HepG2 (cell line): ENCODE measurements around the gene SLC9A1. TPM values are rescaled to one million over a fixed set of nuclear protein-coding genes. Genes with fewer than 3 reads are reported as not detected.

Source experiments
- ATAC-seq: fragments of 200-7000 bp; cut with Tn5 transposase; 3 replicates; pipeline ENCODE4 v1.9.1; 2020; ENCODE audit warnings: mild to moderate bottlenecking, moderate library complexity
- BruUV-seq: library from RNA; stranded (reverse); fragments of 400-500 nt; replicated peaks from 2 replicates; lab custom pipeline; 2021; lab: Mats Ljungman, UMichigan
- CTCF ChIA-PET: fragments of 300-600 bp; formaldehyde crosslinking; extraction: SDS; loops from one replicate; lab custom pipeline; 2021; ENCODE audit warnings: low total read pairs, inconsistent platforms, low intra/inter-chr PET ratio; lab: Yijun Ruan, JAX
- POLR2A ChIA-PET: fragments of 350-600 bp; sonication (Branson Sonifier 250); formaldehyde crosslinking; loops from one replicate; lab custom pipeline; 2020; ENCODE audit warnings: antibody characterized with exemption, inconsistent platforms; lab: Yijun Ruan, JAX
- DNase-seq: peaks from one replicate; pipeline ENCODE4 v3.0.0-alpha.2; 2015; ENCODE audit warnings: low spot score
- FAIRE-seq: peaks from 3 replicates; lab custom pipeline; 2011; peaks lifted over from hg19 to GRCh38; lab: Jason Lieb, UNC
- H2AFZ ChIP-seq: one replicate; pipeline ENCODE4 v1.6.1; 2011; ENCODE audit warnings: low read length, inconsistent platforms
- H3K27ac ChIP-seq: fragments of 300-600 bp; 3 replicates; pipeline ENCODE4 v1.8.0; 2011; ENCODE audit warnings: mixed run types, mild to moderate bottlenecking, mixed read lengths, low read length, inconsistent platforms; ENCODE audit not compliant: insufficient read depth; ENCODE audit errors: extremely low read length
- H3K27me3 ChIP-seq, 2 experiments: fragments of 200-600 bp in 1 of 2; 2 replicates in 1 of 2; 3 replicates in 1 of 2; pipeline versions ENCODE4 v1.6.0 to v1.8.0; 2011; ENCODE audit warnings: low read length in 2 of 2, mild to moderate bottlenecking in 2 of 2, moderate library complexity in 2 of 2, inconsistent platforms in 1 of 2; ENCODE audit not compliant: insufficient read depth in 2 of 2, control insufficient read depth in 1 of 2
- H3K36me3 ChIP-seq, 2 experiments: fragments of 200-600 bp in 1 of 2; replicated peaks in 1 of 2; 2 replicates in 1 of 2; 3 replicates in 1 of 2; pipeline versions ENCODE4 v1.5.1 to v1.8.0; 2011; ENCODE audit warnings: low read length in 2 of 2, inconsistent platforms in 1 of 2; ENCODE audit not compliant: insufficient read depth in 2 of 2, control insufficient read depth in 1 of 2
- H3K4me1 ChIP-seq: 2 replicates; pipeline ENCODE4 v1.5.1; 2012; ENCODE audit warnings: low read length, inconsistent platforms; ENCODE audit not compliant: insufficient read depth
- H3K4me2 ChIP-seq: 2 replicates; pipeline ENCODE4 v1.6.0; 2011; ENCODE audit warnings: low read depth, low read length, inconsistent platforms
- H3K4me3 ChIP-seq, 3 experiments: fragments of 200-600 bp in 1 of 3; sonication (generic), shearing (Covaris generic) in 1 of 3; replicated peaks in 1 of 3; 2 replicates each; pipeline ENCODE4 v1.5.1; 2011 to 2016; ENCODE audit warnings: low read length in 3 of 3, inconsistent platforms in 2 of 3, low read depth in 2 of 3, mild to moderate bottlenecking in 2 of 3, control low read depth in 1 of 3, mixed read lengths in 1 of 3; ENCODE audit not compliant: insufficient read depth in 1 of 3
- H3K79me2 ChIP-seq: one replicate; pipeline ENCODE4 v1.6.1; 2011; ENCODE audit warnings: low read length, inconsistent platforms; ENCODE audit not compliant: insufficient read depth
- H3K9ac ChIP-seq: 2 replicates; pipeline ENCODE4 v1.6.0; 2011; ENCODE audit warnings: mild to moderate bottlenecking, low read depth, low read length, inconsistent platforms; ENCODE audit not compliant: insufficient read depth
- H3K9me3 ChIP-seq: 2 replicates; pipeline ENCODE4 v1.5.1; 2012; ENCODE audit warnings: mild to moderate bottlenecking, low read length
- H4K20me1 ChIP-seq: 2 replicates; pipeline ENCODE4 v1.6.0; 2011; ENCODE audit warnings: inconsistent platforms, mild to moderate bottlenecking, low read length, moderate library complexity; ENCODE audit not compliant: insufficient read depth
- ARNT2 ChIP-seq: sonication (generic); formaldehyde crosslinking; IDR thresholded peaks from 2 replicates; pipeline ENCODE4 v1.8.0; 2022; ENCODE audit warnings: mild to moderate bottlenecking, low read depth, missing genetic modification reagents, moderate library complexity
- ATF7 ChIP-seq, 2 experiments: fragments of 450-650 bp in 1 of 2; sonication (generic) in 1 of 2; formaldehyde crosslinking in 1 of 2; IDR thresholded peaks; 2 replicates each; pipeline versions ENCODE4 v1.4.0 to v1.6.1; 2016 to 2020; ENCODE audit warnings: antibody characterized with exemption in 1 of 2, mild to moderate bottlenecking in 1 of 2, missing genetic modification reagents in 1 of 2
- EHMT2 ChIP-seq: fragments of 200-600 bp; sonication (generic); IDR thresholded peaks from 2 replicates; pipeline ENCODE4 v1.7.0; 2017; ENCODE audit warnings: antibody characterized with exemption, low read depth, low read length, borderline replicate concordance
- GPBP1L1 ChIP-seq: sonication (generic); formaldehyde crosslinking; IDR thresholded peaks from 2 replicates; pipeline ENCODE4 v1.5.0; 2020; ENCODE audit warnings: mild to moderate bottlenecking, missing genetic modification reagents
- HNRNPH1 ChIP-seq: fragments of 200-400 bp; formaldehyde crosslinking; optimal IDR thresholded peaks from 2 replicates; pipeline ENCODE3; 2017; ENCODE audit warnings: mild to moderate bottlenecking, low read depth, low read length
- HOXA9 ChIP-seq: sonication (generic); formaldehyde crosslinking; IDR thresholded peaks from 2 replicates; pipeline ENCODE4 v1.8.1; 2022; ENCODE audit warnings: missing genetic modification reagents, mild to moderate bottlenecking, moderate library complexity, borderline replicate concordance
- MAX ChIP-seq: IDR thresholded peaks from 2 replicates; pipeline ENCODE4 v1.6.1; 2012; ENCODE audit warnings: inconsistent platforms
- MLXIP ChIP-seq: sonication (generic); formaldehyde crosslinking; IDR thresholded peaks from 2 replicates; pipeline ENCODE4 v1.9.0; 2021; ENCODE audit warnings: missing genetic modification reagents, borderline replicate concordance
- REL ChIP-seq: sonication (generic); formaldehyde crosslinking; conservative IDR thresholded peaks from 2 replicates; pipeline ENCODE4 v1.8.0; 2022; ENCODE audit warnings: mild to moderate bottlenecking, missing genetic modification reagents, moderate library complexity
- TSC22D2 ChIP-seq: sonication (generic); formaldehyde crosslinking; IDR thresholded peaks from 2 replicates; pipeline ENCODE4 v1.5.1; 2020; ENCODE audit warnings: missing genetic modification reagents, mild to moderate bottlenecking, borderline replicate concordance
- XRCC5 ChIP-seq: fragments of 200-400 bp; formaldehyde crosslinking; optimal IDR thresholded peaks from 2 replicates; pipeline ENCODE3; 2017; ENCODE audit warnings: mild to moderate bottlenecking, low read length
- ZBTB49 ChIP-seq: sonication (generic); formaldehyde crosslinking; IDR thresholded peaks from 2 replicates; pipeline ENCODE4 v1.4.0; 2020; ENCODE audit warnings: missing genetic modification reagents, borderline replicate concordance
- ZC3H13 ChIP-seq: sonication (generic); formaldehyde crosslinking; IDR thresholded peaks from 2 replicates; pipeline ENCODE4 v1.8.1; 2023; ENCODE audit warnings: mild to moderate bottlenecking, missing genetic modification reagents, moderate library complexity
- ZFAT ChIP-seq: sonication (generic); formaldehyde crosslinking; conservative IDR thresholded peaks from 2 replicates; pipeline ENCODE4 v1.8.1; 2023; ENCODE audit warnings: missing genetic modification reagents, inconsistent platforms
- ZNF121 ChIP-seq: sonication (generic); formaldehyde crosslinking; IDR thresholded peaks from 2 replicates; pipeline ENCODE4 v1.5.0; 2020; ENCODE audit warnings: mild to moderate bottlenecking, missing genetic modification reagents
- ZNF446 ChIP-seq: sonication (generic); formaldehyde crosslinking; IDR thresholded peaks from 2 replicates; pipeline ENCODE4 v1.5.0; 2020; ENCODE audit warnings: mild to moderate bottlenecking, missing genetic modification reagents
- ZNF660 ChIP-seq: sonication (generic); formaldehyde crosslinking; IDR thresholded peaks from 2 replicates; pipeline ENCODE4 v1.5.1; 2020; ENCODE audit warnings: mild to moderate bottlenecking, low read depth, missing genetic modification reagents, borderline replicate concordance
- ZNF879 ChIP-seq: sonication (generic); formaldehyde crosslinking; IDR thresholded peaks from 2 replicates; pipeline ENCODE4 v1.8.1; 2023; ENCODE audit warnings: missing genetic modification reagents
- WGBS: methylation state at CpG from one replicate; pipeline ENCODE4 v1.1.6; 2017; ENCODE audit warnings: low lambda C conversion rate; 5-methylcytosine and 5-hydroxymethylcytosine counted together
- in situ Hi-C: cut with HindIII; loops from 2 replicates; pipeline ENCODE4 v1.10.0; 2017; ENCODE audit warnings: low pct_unique_long_range_greater_than_20kb; ENCODE audit not compliant: extremely low pct_ligation_motif_present
- intact Hi-C: fragments of 100-400 bp; cut with micrococcal nuclease; formaldehyde crosslinking; loops from one replicate; pipeline ENCODE4 v1.10.0; 2022; ENCODE audit not compliant: unreplicated experiment
- polyA plus RNA-seq, 8 experiments: library from polyadenylated mRNA; depleted of rRNA in 3 of 8; stranded (reverse) in 7 of 8; unstranded in 1 of 8; fragments of >200 nt; fragmentation: Illumina TruSeq in 4 of 8; extraction: Trizol in 4 of 8; gene quantifications; 2 replicates each; pipeline versions ENCODE4 v1.2.1 to v1.2.3, GENCODE V29; 2011 to 2016; ENCODE audit warnings: low read depth in 4 of 8, missing spikeins in 1 of 8, mixed read lengths in 1 of 8; ENCODE audit not compliant: insufficient read depth in 1 of 8
- total RNA-seq, 5 experiments: library from RNA; depleted of rRNA; stranded (reverse); fragments of >200 nt; fragmentation: Illumina TruSeq; extraction: Trizol; gene quantifications; 2 replicates each; pipeline ENCODE4 v1.2.3, GENCODE V29; 2016; ENCODE audit warnings: low read depth in 1 of 5

The SLC9A1 gene
- total and polyA plus RNA-seq, 2 of the 13 experiments (the other 11 are each of a cell fraction or from before 2014, with no cell fraction given), result 1.4 to 2.9 TPM

GRCh38 chr1:27074175-27074780 is 80.6 kb downstream of the SLC9A1 start:
- in situ Hi-C loops (no loop called here), intact Hi-C loops (no loop called here)
- WGBS, result 0% methylated on average over 2 of the region's 3 CpGs
- Histone ChIP-seq H3K36me3 (no peaks in the 10 kb centered on the region), H3K27ac (no peak overlapping the region), H3K4me3 (no peak overlapping the region), H2AFZ (no peak overlapping the region), H3K9me3 (no peaks in the 10 kb centered on the region), H3K27me3 (peaks cover 3 to 8% of the 10 kb centered on the region in 2 experiments; a peak in 2 of 5 replicates), H4K20me1 (no peaks in the 10 kb centered on the region), H3K9ac (no peak overlapping the region), H3K79me2 (no peaks in the 10 kb centered on the region), H3K4me1 (no peaks in the 10 kb centered on the region), H3K4me2 (no peak overlapping the region)
- ChIA-PET POLR2A (no interaction called here), CTCF (no interaction called here)
- FAIRE-seq (no peak), ATAC-seq (no peak), DNase-seq (no peak)
- no TSS peak for BruUV-seq
- no peak for TF ChIP-seq ARNT2
- no peak for TF ChIP-seq XRCC5
- no peak for TF ChIP-seq ZNF660
- no peak for TF ChIP-seq HOXA9
- no peak for TF ChIP-seq MLXIP (CRISPR knock-in tag)
- TF ChIP-seq ZNF121 (CRISPR knock-in tag), result no peak
- no peak for TF ChIP-seq EHMT2
- TF ChIP-seq ZBTB49 (CRISPR knock-in tag), result no peak
- TF ChIP-seq ZFAT (CRISPR knock-in tag), result no peak
- TF ChIP-seq TSC22D2 (CRISPR knock-in tag), result no peak
- TF ChIP-seq ATF7 (IDR thresholded peaks at IDR 0.05), result no peak
- no peak for TF ChIP-seq ATF7 (CRISPR knock-in tag; IDR thresholded peaks at IDR 0.05)
- no peak for TF ChIP-seq ZNF446
- TF ChIP-seq ZC3H13 (CRISPR knock-in tag), result no peak
- no peak for TF ChIP-seq ZNF879
- no peak for TF ChIP-seq GPBP1L1 (CRISPR knock-in tag)
- TF ChIP-seq HNRNPH1, result no peak
- no peak for TF ChIP-seq MAX
- no peak for TF ChIP-seq REL
